Measurements from ENCODE around the gene TBC1D16. TPM values are rescaled to one million over a fixed set of nuclear protein-coding genes. Genes with fewer than 3 reads are reported as not detected.

Gene TBC1D16
- total RNA-seq, 2 experiments from 2014 or later = 0.38 to 0.74 TPM

DNA sequence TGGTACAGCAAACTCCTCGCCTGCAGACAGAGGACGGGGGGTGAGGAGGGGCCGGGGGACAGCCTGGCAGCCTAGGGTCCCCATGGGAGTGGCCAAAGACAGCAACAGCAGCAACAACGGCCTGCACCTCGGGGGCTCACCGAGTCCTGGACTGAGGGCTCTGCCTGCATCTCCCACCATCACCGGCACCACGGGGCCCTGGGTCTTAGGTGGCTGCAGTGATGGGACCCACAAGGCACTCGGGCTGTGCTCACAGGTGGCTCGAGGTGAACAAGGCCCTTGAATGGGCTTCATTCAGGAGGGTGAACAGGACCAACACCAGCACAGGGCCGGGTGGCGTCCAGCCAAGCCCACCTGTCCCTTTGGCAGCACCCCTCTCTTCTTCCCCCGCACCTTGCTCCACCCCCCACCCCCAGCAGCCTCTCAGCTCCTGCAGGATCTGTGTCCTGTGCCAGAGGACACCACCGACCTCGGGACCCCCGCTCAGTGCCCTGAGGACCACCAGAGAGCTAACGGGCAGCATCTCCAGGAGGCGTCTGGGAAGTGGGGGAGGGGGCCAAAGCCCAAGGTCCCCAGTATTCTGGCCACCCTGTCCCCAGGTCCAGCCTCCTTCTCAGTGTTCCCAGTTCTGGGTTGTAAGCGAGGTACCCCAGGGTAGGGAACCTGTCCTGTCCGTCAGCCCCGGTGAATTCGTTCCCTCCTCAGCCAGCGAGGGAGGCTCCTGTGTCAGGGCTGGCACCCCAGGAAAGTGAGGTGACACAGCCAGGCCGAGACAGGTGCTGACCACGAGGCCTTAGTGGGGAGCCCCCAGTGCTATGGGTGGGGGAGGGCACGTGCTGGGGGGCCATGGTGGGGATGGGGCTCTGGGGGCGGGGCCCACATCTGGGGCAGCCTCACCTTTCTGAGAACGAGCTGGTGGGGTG, 94.3 kb downstream of the TBC1D16 start:
- H3K27ac ChIP-seq (ENCODE audit: low read depth, low read length, poor library complexity, severe bottlenecking) = no peak overlapping the region
- H3K9me2 ChIP-seq (ENCODE audit: insufficient read depth, low read length) = no peaks in the 10 kb centered on the region
- intact Hi-C loops (cut with micrococcal nuclease; ENCODE audit: unreplicated experiment) = no loop called here
- H3K9me3 ChIP-seq (ENCODE audit: low read length) = no peaks in the 10 kb centered on the region
- H2AFZ ChIP-seq (ENCODE audit: low read length) = no peak overlapping the region
- ChIA-PET POLR2A (interaction anchor here (0.6 kb wide), 1 partner anchor 57 kb away, joined by 5 read pairs; no protein-coding TSS in a partner anchor), CTCF (ENCODE audit: unreplicated experiment) (no interaction called here)
- no peaks in the 10 kb centered on the region for H4K20me1 ChIP-seq (ENCODE audit: insufficient read depth, low read length)
- BruUV-seq (replicated peaks) = no TSS peak
- no peak overlapping the region for H3K4me2 ChIP-seq (ENCODE audit: low read length)
- no peaks in the 10 kb centered on the region for H3K36me3 ChIP-seq (ENCODE audit: insufficient read depth, low read length)
- TF ChIP-seq EZH2phosphoT487 (IDR thresholded peaks at IDR 0.05; ENCODE audit: borderline replicate concordance, low read depth, low read length) = no peak
- TF ChIP-seq, protein P1, sequence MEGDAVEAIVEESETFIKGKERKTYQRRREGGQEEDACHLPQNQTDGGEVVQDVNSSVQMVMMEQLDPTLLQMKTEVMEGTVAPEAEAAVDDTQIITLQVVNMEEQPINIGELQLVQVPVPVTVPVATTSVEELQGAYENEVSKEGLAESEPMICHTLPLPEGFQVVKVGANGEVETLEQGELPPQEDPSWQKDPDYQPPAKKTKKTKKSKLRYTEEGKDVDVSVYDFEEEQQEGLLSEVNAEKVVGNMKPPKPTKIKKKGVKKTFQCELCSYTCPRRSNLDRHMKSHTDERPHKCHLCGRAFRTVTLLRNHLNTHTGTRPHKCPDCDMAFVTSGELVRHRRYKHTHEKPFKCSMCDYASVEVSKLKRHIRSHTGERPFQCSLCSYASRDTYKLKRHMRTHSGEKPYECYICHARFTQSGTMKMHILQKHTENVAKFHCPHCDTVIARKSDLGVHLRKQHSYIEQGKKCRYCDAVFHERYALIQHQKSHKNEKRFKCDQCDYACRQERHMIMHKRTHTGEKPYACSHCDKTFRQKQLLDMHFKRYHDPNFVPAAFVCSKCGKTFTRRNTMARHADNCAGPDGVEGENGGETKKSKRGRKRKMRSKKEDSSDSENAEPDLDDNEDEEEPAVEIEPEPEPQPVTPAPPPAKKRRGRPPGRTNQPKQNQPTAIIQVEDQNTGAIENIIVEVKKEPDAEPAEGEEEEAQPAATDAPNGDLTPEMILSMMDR (conservative IDR thresholded peaks at IDR 0.05; ENCODE audit: low read length) = no peak
- peaks cover 13% of the 10 kb centered on the region for H3K4me1 ChIP-seq (ENCODE audit: insufficient read depth, low read length, poor library complexity, severe bottlenecking)
- no peaks in the 10 kb centered on the region for H3K79me2 ChIP-seq (ENCODE audit: insufficient read depth, low read depth, low read length)
- H3K4me3 ChIP-seq (ENCODE audit: low read depth, low read length, poor library complexity, severe bottlenecking) = no peak overlapping the region
- DNase-seq (ENCODE audit: low spot score) = no peak

DNA sequence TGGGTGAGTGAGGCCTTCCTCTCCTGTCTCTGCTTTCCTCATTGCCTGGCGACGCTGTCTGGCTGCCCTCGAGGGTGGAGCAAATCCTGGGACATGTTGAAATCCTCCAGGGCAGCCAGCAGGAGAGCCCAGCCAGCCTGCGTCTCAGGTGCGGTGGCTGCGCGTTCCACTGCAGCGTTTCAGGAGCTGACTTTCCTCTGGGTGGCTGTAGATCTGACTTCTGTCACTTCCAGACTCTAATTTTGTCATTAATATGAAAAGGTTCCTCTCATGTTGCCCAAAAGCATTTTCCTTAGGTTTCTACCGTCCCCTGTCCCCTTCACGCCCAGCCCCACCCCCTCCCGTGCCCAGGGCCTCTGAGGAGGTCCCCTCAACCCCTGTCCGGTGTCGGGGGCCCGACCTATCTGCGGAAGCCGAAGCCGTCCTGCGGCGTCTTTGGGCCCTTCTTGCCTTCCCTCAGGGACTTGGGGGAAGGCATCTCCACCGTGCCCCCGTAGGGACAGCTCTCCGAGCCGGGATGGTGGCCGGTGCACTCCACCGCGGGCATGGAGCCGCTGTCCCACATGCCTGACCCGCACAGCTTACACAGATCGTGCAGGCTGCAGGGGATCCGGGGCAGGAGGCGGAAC, 95.1 kb downstream of the TBC1D16 start:
- ChIA-PET POLR2A (no interaction called here), CTCF (ENCODE audit: unreplicated experiment) (no interaction called here)
- H3K9me2 ChIP-seq (ENCODE audit: insufficient read depth, low read length) = no peaks in the 10 kb centered on the region
- H3K79me2 ChIP-seq (ENCODE audit: insufficient read depth, low read depth, low read length) = no peaks in the 10 kb centered on the region
- H3K9me3 ChIP-seq (ENCODE audit: low read length) = no peaks in the 10 kb centered on the region
- intact Hi-C loops (cut with micrococcal nuclease; ENCODE audit: unreplicated experiment) = no loop called here
- no peak for DNase-seq (ENCODE audit: low spot score)
- H3K27ac ChIP-seq (ENCODE audit: low read depth, low read length, poor library complexity, severe bottlenecking) = no peak overlapping the region
- no peaks in the 10 kb centered on the region for H3K36me3 ChIP-seq (ENCODE audit: insufficient read depth, low read length)
- no peak overlapping the region for H2AFZ ChIP-seq (ENCODE audit: low read length)
- no TSS peak for BruUV-seq (replicated peaks)
- H3K4me2 ChIP-seq (ENCODE audit: low read length) = no peak overlapping the region
- TF ChIP-seq EZH2phosphoT487 (IDR thresholded peaks at IDR 0.05; ENCODE audit: borderline replicate concordance, low read depth, low read length) = no peak
- TF ChIP-seq, protein P1 (conservative IDR thresholded peaks at IDR 0.05; ENCODE audit: low read length) = no peak
- no peak overlapping the region for H3K4me3 ChIP-seq (ENCODE audit: low read depth, low read length, poor library complexity, severe bottlenecking)
- no peaks in the 10 kb centered on the region for H4K20me1 ChIP-seq (ENCODE audit: insufficient read depth, low read length)
- peaks cover 14% of the 10 kb centered on the region for H3K4me1 ChIP-seq (ENCODE audit: insufficient read depth, low read length, poor library complexity, severe bottlenecking)

All from OCI-LY7 (cell line).